GM23338 (cell line): ENCODE data around the gene NCKIPSD. TPM values are rescaled to one million over a fixed set of nuclear protein-coding genes. Genes with fewer than 3 reads are reported as not detected.

Experiments
- ATAC-seq: fragments of 200-7000 bp; cut with Tn5 transposase; 3 replicates; pipeline ENCODE4 v1.9.1; 2020
- DNase-seq: peaks from one replicate; pipeline ENCODE4 v3.0.0-alpha.2; 2015; ENCODE audit warnings: low spot score
- H2AFZ ChIP-seq: fragments of 200-600 bp; sonication (generic); 2 replicates; pipeline ENCODE4 v1.8.0; 2016; ENCODE audit warnings: antibody characterized with exemption, mild to moderate bottlenecking, moderate library complexity
- H3F3A ChIP-seq: fragments of 200-600 bp; sonication (generic); replicated peaks from 2 replicates; pipeline ENCODE4 v1.8.0; 2017; ENCODE audit warnings: antibody characterized with exemption, mixed run types, low read depth
- H3K27ac ChIP-seq: fragments of 200-600 bp; sonication (generic); 2 replicates; pipeline ENCODE4 v1.6.1; 2016; ENCODE audit warnings: low read depth
- H3K27me3 ChIP-seq: fragments of 200-600 bp; sonication (generic); 2 replicates; pipeline ENCODE4 v1.8.0; 2016; ENCODE audit warnings: mild to moderate bottlenecking, mixed run types, moderate library complexity; ENCODE audit not compliant: insufficient read depth
- H3K36me3 ChIP-seq: fragments of 200-600 bp; sonication (generic); 2 replicates; pipeline ENCODE4 v1.8.0; 2016; ENCODE audit warnings: mild to moderate bottlenecking; ENCODE audit not compliant: insufficient read depth
- H3K4me1 ChIP-seq: fragments of 200-600 bp; sonication (generic); 2 replicates; pipeline ENCODE4 v1.8.0; 2016; ENCODE audit warnings: mild to moderate bottlenecking, moderate library complexity; ENCODE audit not compliant: insufficient read depth
- H3K4me2 ChIP-seq: fragments of 200-600 bp; sonication (generic); 2 replicates; pipeline ENCODE4 v1.7.1; 2017; ENCODE audit warnings: mixed run types
- H3K4me3 ChIP-seq: fragments of 200-600 bp; sonication (generic); 2 replicates; pipeline ENCODE4 v1.6.1; 2016; ENCODE audit warnings: mixed run types
- H3K79me2 ChIP-seq: fragments of 200-600 bp; sonication (generic); replicated peaks from 2 replicates; pipeline ENCODE4 v1.8.0; 2017; ENCODE audit warnings: mild to moderate bottlenecking; ENCODE audit not compliant: insufficient read depth
- H3K9me2 ChIP-seq: fragments of 200-600 bp; sonication (generic); 2 replicates; pipeline ENCODE4 v1.8.0; 2017; ENCODE audit not compliant: insufficient read depth
- H4K20me1 ChIP-seq: fragments of 200-600 bp; sonication (generic); replicated peaks from 2 replicates; pipeline ENCODE4 v1.8.0; 2017; ENCODE audit warnings: mild to moderate bottlenecking; ENCODE audit not compliant: insufficient read depth
- H3K27ac Mint-ChIP-seq: 2 replicates; pipeline ENCODE4 v1.8.0; 2020; ENCODE audit warnings: inconsistent platforms, mild to moderate bottlenecking, moderate library complexity, mixed read lengths
- H3K27me3 Mint-ChIP-seq: 3 replicates; pipeline ENCODE4 v1.8.0; 2022; ENCODE audit warnings: low read depth, mild to moderate bottlenecking, moderate library complexity, mixed read lengths, inconsistent platforms; ENCODE audit not compliant: insufficient read depth, poor library complexity
- H3K36me3 Mint-ChIP-seq: 3 replicates; pipeline ENCODE4 v1.8.0; 2021; ENCODE audit warnings: low read depth, mild to moderate bottlenecking, inconsistent platforms, moderate library complexity, mixed read lengths
- H3K4me1 Mint-ChIP-seq: 3 replicates; pipeline ENCODE4 v1.8.0; 2020; ENCODE audit warnings: mild to moderate bottlenecking, inconsistent platforms, mixed read lengths
- H3K4me3 Mint-ChIP-seq: 3 replicates; pipeline ENCODE4 v1.8.0; 2021; ENCODE audit warnings: moderate library complexity, mild to moderate bottlenecking, inconsistent platforms, mixed read lengths
- H3K9me3 Mint-ChIP-seq: 3 replicates; pipeline ENCODE4 v1.8.0; 2020; ENCODE audit warnings: moderate library complexity, mild to moderate bottlenecking, inconsistent platforms, mixed read lengths
- CREB1 ChIP-seq: fragments of 250-450 bp; sonication (Bioruptor Pico); IDR thresholded peaks from 2 replicates; pipeline ENCODE4 v1.5.0; 2020; ENCODE audit warnings: low read depth, mild to moderate bottlenecking, moderate library complexity
- EZH2 ChIP-seq: fragments of 200-600 bp; sonication (generic); IDR thresholded peaks from one replicate; pipeline ENCODE4 v1.8.0; 2017; ENCODE audit warnings: antibody characterized with exemption, mild to moderate bottlenecking, low read depth; ENCODE audit not compliant: unreplicated experiment
- JUNB ChIP-seq: IDR thresholded peaks from one replicate; pipeline ENCODE4 v1.6.1; 2016; ENCODE audit warnings: antibody characterized with exemption; ENCODE audit not compliant: unreplicated experiment
- POLR2AphosphoS5 ChIP-seq: IDR thresholded peaks from 2 replicates; pipeline ENCODE4 v1.6.1; 2016; ENCODE audit warnings: antibody characterized with exemption, low read depth
- STAT1 ChIP-seq: IDR thresholded peaks from one replicate; pipeline ENCODE4 v1.6.1; 2016; ENCODE audit warnings: antibody characterized with exemption; ENCODE audit not compliant: unreplicated experiment
- ZNF114 ChIP-seq: fragments of 250-450 bp; sonication (Bioruptor Pico); IDR thresholded peaks from 2 replicates; pipeline ENCODE4 v1.5.0; 2020; ENCODE audit warnings: mild to moderate bottlenecking, moderate library complexity
- ZNF331 ChIP-seq: fragments of 250-450 bp; sonication (Bioruptor Pico); IDR thresholded peaks from 2 replicates; pipeline ENCODE4 v1.5.0; 2020; ENCODE audit warnings: low read depth, mild to moderate bottlenecking, moderate library complexity
- ZNF462 ChIP-seq: fragments of 250-450 bp; sonication (Bioruptor Pico); IDR thresholded peaks from 2 replicates; pipeline ENCODE4 v1.5.0; 2020; ENCODE audit warnings: mild to moderate bottlenecking, moderate library complexity
- polyA plus RNA-seq: library from polyadenylated mRNA; unstranded; fragments of >200 nt; fragmentation: Nextera tagmentation; extraction: Ambion mirVana; gene quantifications from 2 replicates; pipeline ENCODE4 v1.2.1, GENCODE V29; 2016
- total RNA-seq: library from RNA; depleted of rRNA; stranded (reverse); fragments of >200 nt; shearing (Covaris generic); gene quantifications from 2 replicates; pipeline ENCODE4 v1.2.3, GENCODE V29; 2014

NCKIPSD gene
- total and polyA plus RNA-seq, 2 experiments from 2014 or later: 15.1 to 45.1 TPM

- TF ChIP-seq ZNF462 (CRISPR knock-in tag): no peak
- TF ChIP-seq JUNB: no peak
- no peak for TF ChIP-seq ZNF331
- no peak for TF ChIP-seq EZH2
- TF ChIP-seq CREB1 (CRISPR knock-in tag): no peak
- TF ChIP-seq POLR2AphosphoS5: no peak
- TF ChIP-seq ZNF114 (CRISPR knock-in tag): no peak
- no peak for TF ChIP-seq STAT1
These were observed 2.5 kb upstream of the NCKIPSD start (continued) for GRCh38 chr3:48688032-48688736.

- H3K4me3 Mint-ChIP-seq: no peak overlapping the region
- H3K27ac Mint-ChIP-seq: no peak overlapping the region
- H3K79me2 ChIP-seq: peaks cover 14% of the 10 kb centered on the region
- H3K4me1 Mint-ChIP-seq: peaks cover 17% of the 10 kb centered on the region
- no peak overlapping the region for H3K27ac ChIP-seq
- no peak for DNase-seq
- TF ChIP-seq EZH2: no peak
- peak; percentile 17; the same call in 1 of the 2 replicates for TF ChIP-seq POLR2AphosphoS5
- H3K27me3 Mint-ChIP-seq: peaks cover 10% of the 10 kb centered on the region
- no peaks in the 10 kb centered on the region for H3K27me3 ChIP-seq
- ATAC-seq: no peak
- peaks cover 37% of the 10 kb centered on the region for H3K36me3 ChIP-seq
- peaks cover 35% of the 10 kb centered on the region for H4K20me1 ChIP-seq
- peaks cover 57% of the 10 kb centered on the region for H3K36me3 Mint-ChIP-seq
- no peak overlapping the region for H3K4me2 ChIP-seq
- no peak overlapping the region for H3K4me3 ChIP-seq
- H2AFZ ChIP-seq: no peak overlapping the region
- H3K9me2 ChIP-seq: no peaks in the 10 kb centered on the region
- peaks cover 43% of the 10 kb centered on the region for H3F3A ChIP-seq
- peaks cover 7% of the 10 kb centered on the region for H3K4me1 ChIP-seq
- no peaks in the 10 kb centered on the region; the same call in 2 of the 3 replicates for H3K9me3 Mint-ChIP-seq
These were observed 1.5 kb upstream of the NCKIPSD start for GRCh38 chr3:48687220-48687678.
